H9 (cell line): ENCODE data around the gene HDGFL3. TPM values are rescaled to one million over a fixed set of nuclear protein-coding genes. Genes with fewer than 3 reads are reported as not detected.

Experiments used
- DNase-seq: peaks from one replicate; pipeline ENCODE4 v3.0.0-alpha.2; 2017
- H2AFZ ChIP-seq: one replicate; pipeline ENCODE4 v1.6.1; 2013; ENCODE audit warnings: mild to moderate bottlenecking, low read length, control low read depth, moderate library complexity
- H2AK5ac ChIP-seq: 2 replicates; pipeline ENCODE4 v1.6.1; 2013; ENCODE audit warnings: low read length, control low read depth, mixed read lengths; ENCODE audit not compliant: insufficient read length
- H2BK120ac ChIP-seq: one replicate; pipeline ENCODE4 v1.6.1; 2013; ENCODE audit warnings: low read depth, mild to moderate bottlenecking, low read length, control low read depth, inconsistent platforms; ENCODE audit not compliant: poor library complexity, severe bottlenecking
- H2BK12ac ChIP-seq: 2 replicates; pipeline ENCODE4 v1.6.1; 2013; ENCODE audit warnings: low read length, control low read depth, mixed read lengths, low read depth; ENCODE audit not compliant: insufficient read length
- H2BK15ac ChIP-seq: 2 replicates; pipeline ENCODE4 v1.6.1; 2013; ENCODE audit warnings: low read depth, low read length, control low read depth
- H2BK20ac ChIP-seq: one replicate; pipeline ENCODE4 v1.6.1; 2013; ENCODE audit warnings: low read depth, mild to moderate bottlenecking, low read length, control low read depth, inconsistent platforms; ENCODE audit not compliant: poor library complexity, severe bottlenecking
- H2BK5ac ChIP-seq: 2 replicates; pipeline ENCODE4 v1.6.1; 2013; ENCODE audit warnings: low read length, control low read depth, mixed read lengths; ENCODE audit not compliant: insufficient read length
- H3K14ac ChIP-seq: 2 replicates; pipeline ENCODE4 v1.6.1; 2013; ENCODE audit warnings: low read length, control low read depth; ENCODE audit not compliant: insufficient read depth
- H3K18ac ChIP-seq: 2 replicates; pipeline ENCODE4 v1.6.1; 2013; ENCODE audit warnings: low read depth, mild to moderate bottlenecking, mixed read lengths, low read length, control low read depth; ENCODE audit not compliant: insufficient read length
- H3K23ac ChIP-seq: 2 replicates; pipeline ENCODE4 v1.6.1; 2013; ENCODE audit warnings: low read length, control low read depth, mixed read lengths, low read depth; ENCODE audit not compliant: insufficient read length
- H3K23me2 ChIP-seq: 2 replicates; pipeline ENCODE4 v1.6.1; 2013; ENCODE audit warnings: low read depth, mild to moderate bottlenecking, mixed read lengths, low read length, control low read depth; ENCODE audit not compliant: insufficient read length, poor library complexity, severe bottlenecking
- H3K27ac ChIP-seq: 2 replicates; pipeline ENCODE4 v1.5.1; 2013; ENCODE audit warnings: low read length, control low read depth, mixed read lengths, low read depth; ENCODE audit not compliant: insufficient read length
- H3K27me3 ChIP-seq: 2 replicates; pipeline ENCODE4 v1.6.1; 2013; ENCODE audit warnings: low read length, control low read depth, inconsistent platforms; ENCODE audit not compliant: insufficient read depth
- H3K4ac ChIP-seq: 2 replicates; pipeline ENCODE4 v1.6.1; 2013; ENCODE audit warnings: low read depth, mild to moderate bottlenecking, control low read depth, inconsistent platforms, low read length, moderate library complexity
- H3K4me1 ChIP-seq: 2 replicates; pipeline ENCODE4 v1.6.1; 2013; ENCODE audit warnings: low read length, control low read depth, inconsistent platforms; ENCODE audit not compliant: insufficient read depth
- H3K4me2 ChIP-seq: 2 replicates; pipeline ENCODE4 v1.6.1; 2013; ENCODE audit warnings: low read length, control low read depth, mixed read lengths; ENCODE audit not compliant: insufficient read length, insufficient read depth
- H3K56ac ChIP-seq: 2 replicates; pipeline ENCODE4 v1.6.1; 2013; ENCODE audit warnings: low read depth, mild to moderate bottlenecking, mixed read lengths, low read length, control low read depth; ENCODE audit not compliant: insufficient read length
- H3K79me1 ChIP-seq: 2 replicates; pipeline ENCODE4 v1.6.1; 2013; ENCODE audit warnings: low read depth, mild to moderate bottlenecking, moderate library complexity, low read length, control low read depth, inconsistent platforms; ENCODE audit not compliant: insufficient read depth, poor library complexity, severe bottlenecking
- H3K79me2 ChIP-seq: 2 replicates; pipeline ENCODE4 v1.6.1; 2013; ENCODE audit warnings: low read length, control low read depth, inconsistent platforms; ENCODE audit not compliant: insufficient read depth
- H3K9ac ChIP-seq: 2 replicates; pipeline ENCODE4 v1.6.1; 2013; ENCODE audit warnings: low read length, control low read depth, mixed read lengths; ENCODE audit not compliant: insufficient read length; ENCODE audit errors: extremely low read depth
- H3K9me3 ChIP-seq: one replicate; pipeline ENCODE4 v1.6.1; 2013; ENCODE audit warnings: low read depth, low read length, inconsistent platforms; ENCODE audit not compliant: control insufficient read depth
- H3T11ph ChIP-seq: one replicate; pipeline ENCODE4 v1.6.1; 2013; ENCODE audit warnings: mild to moderate bottlenecking, low read length, control low read depth, inconsistent platforms
- H4K20me1 ChIP-seq: one replicate; pipeline ENCODE4 v1.6.1; 2013; ENCODE audit not compliant: control insufficient read depth, insufficient read length, insufficient read depth
- H4K5ac ChIP-seq: 2 replicates; pipeline ENCODE4 v1.6.1; 2013; ENCODE audit warnings: low read depth, mild to moderate bottlenecking, mixed read lengths, low read length, control low read depth; ENCODE audit not compliant: insufficient read length
- H4K8ac ChIP-seq: replicated peaks from 2 replicates; pipeline ENCODE4 v1.6.1; 2013; ENCODE audit warnings: low read length, control low read depth, mixed read lengths, low read depth; ENCODE audit not compliant: insufficient read length
- H4K91ac ChIP-seq: 2 replicates; pipeline ENCODE4 v1.6.1; 2013; ENCODE audit warnings: low read depth, mild to moderate bottlenecking, moderate library complexity, mixed read lengths, low read length, control low read depth; ENCODE audit not compliant: insufficient read length
- H3K27ac Mint-ChIP-seq, 3 experiments: 2 replicates in 2 of 3; 3 replicates in 1 of 3; pipeline ENCODE4 v1.8.0; 2020 to 2021; ENCODE audit warnings: mixed read lengths in 3 of 3, mild to moderate bottlenecking in 1 of 3, moderate library complexity in 1 of 3
- H3K27me3 Mint-ChIP-seq: 2 replicates; pipeline ENCODE4 v1.8.0; 2021; ENCODE audit warnings: low read depth, mild to moderate bottlenecking, moderate library complexity, mixed read lengths
- H3K36me3 Mint-ChIP-seq, 3 experiments: 2 replicates in 2 of 3; 3 replicates in 1 of 3; pipeline ENCODE4 v1.8.0; 2020 to 2021; ENCODE audit warnings: low read depth in 3 of 3, mixed read lengths in 3 of 3; ENCODE audit not compliant: insufficient read depth in 1 of 3
- H3K4me1 Mint-ChIP-seq, 2 experiments: 2 replicates each; pipeline ENCODE4 v1.8.0; 2020; ENCODE audit warnings: mixed read lengths in 2 of 2
- H3K4me3 Mint-ChIP-seq, 2 experiments: 2 replicates in 1 of 2; 3 replicates in 1 of 2; pipeline ENCODE4 v1.8.0; 2020 to 2021; ENCODE audit warnings: mild to moderate bottlenecking in 2 of 2, mixed read lengths in 2 of 2, moderate library complexity in 1 of 2
- H3K9me3 Mint-ChIP-seq, 2 experiments: 2 replicates in 1 of 2; 3 replicates in 1 of 2; pipeline ENCODE4 v1.8.0; 2020; ENCODE audit warnings: mild to moderate bottlenecking in 2 of 2, mixed read lengths in 2 of 2, moderate library complexity in 1 of 2
- CTCF ChIP-seq: fragments of 200-600 bp; sonication (generic); conservative IDR thresholded peaks from 3 replicates; pipeline ENCODE4 v1.8.0; 2021; ENCODE audit warnings: antibody characterized with exemption, mild to moderate bottlenecking
- WGBS: extraction: QIAGEN DNeasy Blood & Tissue Kit; methylation state at CpG from one replicate; pipeline ENCODE4 v1.1.7; 2013; ENCODE audit warnings: missing lambda C conversion rate, low lambda C conversion rate, mixed read lengths; ENCODE audit not compliant: insufficient read length; ENCODE audit errors: extremely low coverage; 5-methylcytosine and 5-hydroxymethylcytosine counted together
- total RNA-seq: library from RNA; stranded (reverse); gene quantifications from 2 replicates; pipeline ENCODE4 v1.2.1, GENCODE V29; 2021

Gene HDGFL3
- total RNA-seq, 1 experiment from 2014 or later: 120 TPM

GRCh38 chr15:83100097-83100646, 107.5 kb downstream of the HDGFL3 start:
- no peak overlapping the region for H2BK20ac ChIP-seq
- H3K4me3 Mint-ChIP-seq: no peak overlapping the region
- H3K27ac Mint-ChIP-seq: no peak overlapping the region
- H4K20me1 ChIP-seq: no peaks in the 10 kb centered on the region
- H3K4ac ChIP-seq: no peak overlapping the region
- H3K27me3 ChIP-seq: no peaks in the 10 kb centered on the region
- no peaks in the 10 kb centered on the region; a peak in 1 of 5 replicates for H3K9me3 Mint-ChIP-seq
- H2BK5ac ChIP-seq: no peak overlapping the region
- no peak overlapping the region for H2AFZ ChIP-seq
- no peak overlapping the region for H3T11ph ChIP-seq
- no CpG with 5 or more reads among the region's 2 CpGs for WGBS
- H3K79me2 ChIP-seq: no peaks in the 10 kb centered on the region
- TF ChIP-seq CTCF: no peak
- H3K4me1 ChIP-seq: no peaks in the 10 kb centered on the region
- H3K9ac ChIP-seq: no peak overlapping the region
- H3K4me1 Mint-ChIP-seq: peaks cover 4 to 7% of the 10 kb centered on the region in 2 experiments; a peak in 2 of 4 replicates
- H3K36me3 Mint-ChIP-seq: no peaks in the 10 kb centered on the region
- H2AK5ac ChIP-seq: no peak overlapping the region
- no peak overlapping the region for H3K56ac ChIP-seq
- no peak overlapping the region for H3K23ac ChIP-seq
- no peaks in the 10 kb centered on the region for H3K9me3 ChIP-seq
- H4K8ac ChIP-seq: no peak overlapping the region
- no peaks in the 10 kb centered on the region for H3K79me1 ChIP-seq
- no peak overlapping the region for H2BK120ac ChIP-seq
- no peaks in the 10 kb centered on the region for H3K23me2 ChIP-seq
- no peak overlapping the region for H4K91ac ChIP-seq
- no peak overlapping the region for H4K5ac ChIP-seq
- peaks cover 52% of the 10 kb centered on the region for H3K27me3 Mint-ChIP-seq
- no peak overlapping the region for H3K18ac ChIP-seq
- no peak overlapping the region for H3K27ac ChIP-seq
- H3K4me2 ChIP-seq: no peak overlapping the region
- DNase-seq: no peak
- no peak overlapping the region for H2BK12ac ChIP-seq
- H2BK15ac ChIP-seq: no peak overlapping the region
- H3K14ac ChIP-seq: no peak overlapping the region
